Mammary epithelial cell (primary cell): ENCODE results near the gene IRAG1.

Source experiments
- CTCF ChIP-seq, 2 donors: IDR thresholded peaks in 1 of 2; conservative IDR thresholded peaks in 1 of 2; 2 replicates each; pipeline ENCODE4 v1.5.1; 2011 to 2012; ENCODE audit warnings: inconsistent platforms in 2 of 2, low read length in 2 of 2, mild to moderate bottlenecking in 2 of 2, control low read depth in 1 of 2, low read depth in 1 of 2; ENCODE audit not compliant: insufficient read depth in 1 of 2; ENCODE audit errors: extremely low read depth in 1 of 2
- EZH2 ChIP-seq: IDR thresholded peaks from 2 replicates; pipeline ENCODE4 v1.6.1; 2012; ENCODE audit warnings: low read length, inconsistent platforms, borderline replicate concordance

- TF ChIP-seq CTCF (conservative IDR thresholded peaks at IDR 0.05 in 1 of 2, IDR thresholded peaks at IDR 0.05 in 1 of 2; ENCODE audit: extremely low read depth in 1 of 2, insufficient read depth in 1 of 2, low read depth in 1 of 2, low read length in 2 of 2) (no peak), EZH2 (no peak)
These were observed 37.5 kb downstream of the IRAG1 start for GRCh38 chr11:10655943-10656576.
